GM19468 (cell line): ENCODE data around the gene ZNF716.
"Not testable (repeated sequence)": the region's sequence is repeated elsewhere in the genome, so short reads cannot be mapped to it uniquely, and the experiment has no call there.

Experiments
- ATAC-seq: cut with Tn5 transposase; IDR thresholded peaks from one replicate; pipeline ENCODE4 v1.9.1; 2021; ENCODE audit warnings: mild to moderate bottlenecking, moderate library complexity, moderate number of reproducible peaks; ENCODE audit not compliant: unreplicated experiment; ENCODE audit errors: extremely low read depth

ZNF716 gene

GRCh38 chr7:57425239-57425944 lies 24.6 kb upstream of the ZNF716 start:
- ATAC-seq = no peak

- ATAC-seq = no peak
These were observed 23.9 kb upstream of the ZNF716 start for GRCh38 chr7:57425969-57426628.

- no peak for ATAC-seq
These were observed 23.4 kb upstream of the ZNF716 start for GRCh38 chr7:57426629-57427003.

- ATAC-seq = no peak
These were observed 22.8 kb upstream of the ZNF716 start for GRCh38 chr7:57427146-57427545.

- no peak for ATAC-seq
These were observed 22.4 kb upstream of the ZNF716 start for GRCh38 chr7:57427594-57427993.

DNA sequence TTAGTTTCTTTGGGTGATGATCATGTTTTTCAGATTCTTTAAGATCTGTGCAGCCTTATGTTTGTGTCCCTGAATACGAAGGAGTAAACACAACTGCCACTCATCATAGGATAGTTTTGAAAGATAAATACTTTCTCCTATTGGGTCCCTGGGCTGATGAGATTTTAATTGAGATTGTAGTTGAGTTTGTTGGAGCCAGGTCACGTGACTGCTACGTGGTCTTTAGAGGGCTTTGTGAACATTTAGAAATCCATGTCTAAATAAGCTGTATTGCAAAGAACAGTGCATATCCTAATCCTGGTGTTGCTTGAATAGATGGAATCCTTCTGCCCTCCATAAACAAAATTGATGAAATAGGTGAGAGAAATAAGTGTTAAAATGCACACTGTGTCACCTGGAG lies 17.4 kb upstream of the ZNF716 start:
- ATAC-seq = no peak

GRCh38 chr7:57437581-57437980 lies 12.4 kb upstream of the ZNF716 start:
- no peak for ATAC-seq

- ATAC-seq = no peak
These were observed 11.7 kb upstream of the ZNF716 start for GRCh38 chr7:57438244-57438643.

DNA sequence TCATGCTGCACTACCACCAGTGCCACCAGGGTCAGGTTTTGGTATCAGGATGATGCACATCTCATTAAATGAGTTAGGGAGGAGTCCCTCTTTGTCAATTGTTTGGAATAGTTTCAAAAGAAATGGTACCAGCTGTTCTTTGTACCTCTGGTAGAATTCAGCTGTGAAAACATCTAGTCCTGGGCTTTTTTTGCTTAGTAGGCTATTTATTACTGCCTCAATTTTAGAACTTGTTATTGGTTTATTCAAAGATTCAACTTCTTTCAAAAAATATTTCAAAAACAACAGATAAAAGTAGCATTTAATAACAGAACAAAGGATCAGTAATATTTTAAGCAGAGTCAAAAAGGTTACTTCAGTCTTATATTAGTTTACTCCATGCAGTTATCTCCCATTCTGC lies 6.4 kb upstream of the ZNF716 start:
- no peak for ATAC-seq

DNA sequence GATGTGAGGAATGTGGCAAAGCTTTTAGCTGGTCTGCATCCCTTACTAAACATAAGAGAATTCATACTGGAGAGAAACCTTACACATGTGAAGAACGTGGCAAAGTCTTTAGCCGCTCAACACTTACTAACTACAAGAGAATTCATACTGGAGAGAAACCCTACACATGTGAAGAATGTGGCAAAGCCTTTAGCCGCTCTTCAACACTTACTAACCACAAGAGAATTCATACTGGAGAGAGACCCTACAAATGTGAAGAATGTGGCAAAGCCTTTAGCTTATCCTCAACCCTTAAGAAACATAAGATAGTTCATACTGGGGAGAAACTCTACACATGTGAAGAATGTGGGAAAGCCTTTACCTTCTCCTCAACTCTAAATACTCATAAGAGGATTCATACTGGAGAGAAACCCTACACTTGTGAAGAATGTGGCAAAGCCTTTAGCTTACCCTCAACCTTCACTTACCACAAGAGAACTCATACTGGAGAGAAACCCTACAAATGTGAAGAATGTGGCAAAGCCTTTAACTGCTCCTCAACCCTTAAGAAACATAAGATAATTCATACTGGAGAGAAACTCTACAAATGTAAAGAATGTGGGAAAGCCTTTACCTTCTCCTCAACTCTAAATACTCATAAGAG lies 19.3 kb downstream of the ZNF716 start:
- ATAC-seq = not testable (repeated sequence)

DNA sequence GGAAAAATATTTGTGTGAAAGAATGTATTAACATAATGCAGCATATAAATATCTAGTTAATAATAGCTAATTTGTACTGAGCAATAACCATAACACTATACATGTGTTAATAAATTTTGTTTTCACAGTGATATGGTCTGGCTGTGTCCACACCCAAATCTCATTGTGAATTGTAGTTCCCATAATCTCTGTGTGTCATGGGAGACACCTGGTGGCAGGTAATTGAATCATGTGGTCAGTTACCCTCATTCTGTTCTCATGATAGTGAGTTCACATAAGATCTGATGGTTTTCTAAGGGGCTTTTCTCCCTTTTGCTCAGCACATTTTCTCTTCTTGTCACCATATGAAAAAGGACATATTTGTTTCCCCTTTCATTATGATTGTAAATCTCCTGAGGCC lies 30.3 kb downstream of the ZNF716 start:
- not testable (repeated sequence) for ATAC-seq

- ATAC-seq = not testable (repeated sequence)
These were observed 35.0 kb downstream of the ZNF716 start for GRCh38 chr7:57485022-57485421.

DNA sequence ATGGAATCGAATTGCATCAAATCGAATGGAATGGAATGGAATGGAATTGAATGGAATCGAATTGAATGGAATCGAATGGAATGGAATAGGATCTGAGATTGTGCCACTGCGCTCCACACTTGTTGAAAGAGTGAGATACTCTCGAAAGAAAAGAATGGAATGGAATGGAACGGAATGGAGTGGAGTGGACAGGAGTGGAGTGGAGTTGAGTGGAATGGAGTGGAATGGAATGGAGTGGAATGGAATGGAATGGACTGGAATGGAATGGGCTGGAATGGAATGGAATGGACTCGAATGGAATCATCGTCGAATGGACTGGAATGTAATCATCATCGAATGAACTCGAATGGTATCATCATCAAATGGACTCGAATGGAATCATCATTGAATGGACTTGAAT lies 38.0 kb downstream of the ZNF716 start:
- ATAC-seq = no peak

DNA sequence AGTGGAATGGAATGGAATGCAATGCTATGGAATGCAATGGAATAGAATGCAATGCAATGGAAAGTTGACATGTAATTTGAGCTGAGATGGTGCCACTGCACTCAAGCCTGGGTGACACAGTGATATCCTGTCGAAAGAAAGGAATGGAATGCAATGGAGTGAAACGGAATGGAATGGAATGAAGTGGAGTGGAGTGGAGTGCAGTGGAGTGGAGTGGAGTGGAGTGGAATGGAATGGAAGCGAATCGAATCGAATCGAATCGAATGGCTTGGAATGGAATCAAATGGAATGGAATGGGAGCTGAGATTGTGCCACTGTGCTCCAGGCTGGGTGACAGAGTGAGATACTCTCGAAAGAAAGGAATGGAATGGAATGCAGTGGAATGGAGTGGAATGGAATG lies 45.1 kb downstream of the ZNF716 start:
- ATAC-seq = not testable (repeated sequence)

- ATAC-seq = no peak
These were observed 46.4 kb downstream of the ZNF716 start for GRCh38 chr7:57496395-57496794.

- ATAC-seq = no peak
These were observed 55.2 kb downstream of the ZNF716 start for GRCh38 chr7:57505176-57505575.
